K562 (cell line): ENCODE results near the gene ZNF213. TPM values are rescaled to one million over a fixed set of nuclear protein-coding genes. Genes with fewer than 3 reads are reported as not detected.

Source experiments
- BCL6 ChIP-seq: fragments of 250-450 bp; sonication (Bioruptor Pico); IDR thresholded peaks from 2 replicates; pipeline ENCODE4 v1.4.0; 2020
- L3MBTL2 ChIP-seq: fragments of 450-650 bp; IDR thresholded peaks from 2 replicates; pipeline ENCODE4 v1.6.1; 2016; ENCODE audit warnings: mild to moderate bottlenecking, moderate library complexity
- SMARCC2 ChIP-seq: fragments of 450-650 bp; IDR thresholded peaks from 2 replicates; pipeline ENCODE4 v1.6.1; 2017; ENCODE audit warnings: antibody characterized with exemption, moderate library complexity, mild to moderate bottlenecking, low read depth
- polyA plus RNA-seq, 8 experiments: library from polyadenylated mRNA; depleted of rRNA in 4 of 8; stranded (reverse) in 5 of 8; unstranded in 3 of 8; fragments of >200 nt; fragmentation: Nextera tagmentation in 2 of 8; fragmentation: Illumina TruSeq in 1 of 8; extraction: Ambion mirVana in 2 of 8; extraction: Trizol in 1 of 8; gene quantifications; 2 replicates each; pipeline versions ENCODE4 v1.2.1 to v1.2.3, GENCODE V29; 2011 to 2014; ENCODE audit warnings: inconsistent platforms in 1 of 8, missing spikeins in 1 of 8
- total RNA-seq, 7 experiments: library from RNA; depleted of rRNA in 6 of 7; stranded (reverse); fragments of >200 nt in 6 of 7; fragmentation: Illumina TruSeq in 2 of 7; extraction: Trizol in 2 of 7; gene quantifications; 2 replicates each; pipeline versions ENCODE4 v1.2.1 to v1.2.3, GENCODE V29; 2011 to 2021; ENCODE audit warnings: low replicate concordance in 1 of 7
- TF ChIP-seq, protein P1 (sequence below), 2 experiments: fragments of 450-650 bp in 1 of 2; sonication (generic) in 1 of 2; formaldehyde crosslinking in 1 of 2; IDR thresholded peaks; 2 replicates each; pipeline versions ENCODE4 v1.7.1 to v1.9.0; 2016 to 2022; ENCODE audit warnings: inconsistent platforms in 1 of 2, mild to moderate bottlenecking in 1 of 2, missing genetic modification reagents in 1 of 2
- TF ChIP-seq, protein P2 (sequence below), 3 experiments: IDR thresholded peaks in 2 of 3; conservative IDR thresholded peaks in 1 of 3; 2 replicates each; pipeline ENCODE4 v1.5.1; 2011 to 2012; ENCODE audit warnings: low read length in 3 of 3, mild to moderate bottlenecking in 3 of 3, control low read depth in 2 of 3, improper control_type of control experiment in 1 of 3, inconsistent platforms in 1 of 3, low read depth in 1 of 3, mixed read lengths in 1 of 3, moderate library complexity in 1 of 3; ENCODE audit not compliant: insufficient read depth in 2 of 3
- TF ChIP-seq, protein P3 (sequence below): fragments of 450-650 bp; IDR thresholded peaks from 2 replicates; pipeline ENCODE4 v1.6.1; 2016; ENCODE audit warnings: antibody characterized with exemption
- TF ChIP-seq, protein P4 (sequence below): fragments of 450-650 bp; conservative IDR thresholded peaks from 2 replicates; pipeline ENCODE4 v1.6.1; 2016; ENCODE audit warnings: missing genetic modification characterization, low read depth, mild to moderate bottlenecking, missing compliant biosample characterization, moderate library complexity
- TF ChIP-seq, protein P5 (sequence below): fragments of 450-650 bp; IDR thresholded peaks from 2 replicates; pipeline ENCODE4 v1.6.1; 2016; ENCODE audit warnings: borderline replicate concordance

The ZNF213 gene
- total and polyA plus RNA-seq, 9 of the 15 experiments (the other 6 are each of a cell fraction or from before 2014, with no cell fraction given), result 0.49 to 10.0 (median 1.8) TPM

DNA sequence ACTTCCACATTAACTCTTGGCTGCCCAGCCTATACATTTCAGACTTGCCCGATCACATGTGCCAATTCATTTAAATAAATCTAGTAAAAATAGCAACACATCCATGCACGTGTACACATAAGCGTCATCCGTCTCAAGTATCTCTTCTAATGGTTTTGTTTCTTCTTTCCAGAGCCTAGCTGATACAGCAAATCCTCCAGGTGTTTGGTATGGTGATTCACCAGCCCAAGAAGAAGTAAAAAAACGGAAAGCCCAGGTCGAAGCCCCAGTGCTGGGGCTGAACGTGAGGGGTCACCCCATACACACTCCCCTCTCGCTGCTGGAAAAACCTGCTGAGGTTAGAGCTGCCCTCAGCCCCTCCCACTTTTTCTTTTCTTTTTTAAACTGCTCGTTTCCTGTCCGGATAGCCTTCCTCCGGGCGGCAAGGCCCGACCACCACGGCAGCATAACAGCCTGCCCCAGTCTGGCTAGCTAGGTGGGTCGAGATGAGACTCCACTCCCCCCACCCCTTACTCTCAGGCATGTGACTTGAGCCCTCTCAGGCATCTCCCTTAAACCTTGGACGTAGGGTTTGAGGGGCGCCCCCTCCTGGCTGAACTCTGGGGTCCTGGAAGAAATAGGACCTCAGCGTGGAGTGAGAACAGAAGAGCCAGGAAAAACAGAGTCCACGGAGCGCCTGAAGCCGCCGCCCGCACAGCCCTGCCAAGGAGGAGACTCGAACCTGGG lies 39.2 kb downstream of the ZNF213 start (continued):
- TF ChIP-seq, protein P1, sequence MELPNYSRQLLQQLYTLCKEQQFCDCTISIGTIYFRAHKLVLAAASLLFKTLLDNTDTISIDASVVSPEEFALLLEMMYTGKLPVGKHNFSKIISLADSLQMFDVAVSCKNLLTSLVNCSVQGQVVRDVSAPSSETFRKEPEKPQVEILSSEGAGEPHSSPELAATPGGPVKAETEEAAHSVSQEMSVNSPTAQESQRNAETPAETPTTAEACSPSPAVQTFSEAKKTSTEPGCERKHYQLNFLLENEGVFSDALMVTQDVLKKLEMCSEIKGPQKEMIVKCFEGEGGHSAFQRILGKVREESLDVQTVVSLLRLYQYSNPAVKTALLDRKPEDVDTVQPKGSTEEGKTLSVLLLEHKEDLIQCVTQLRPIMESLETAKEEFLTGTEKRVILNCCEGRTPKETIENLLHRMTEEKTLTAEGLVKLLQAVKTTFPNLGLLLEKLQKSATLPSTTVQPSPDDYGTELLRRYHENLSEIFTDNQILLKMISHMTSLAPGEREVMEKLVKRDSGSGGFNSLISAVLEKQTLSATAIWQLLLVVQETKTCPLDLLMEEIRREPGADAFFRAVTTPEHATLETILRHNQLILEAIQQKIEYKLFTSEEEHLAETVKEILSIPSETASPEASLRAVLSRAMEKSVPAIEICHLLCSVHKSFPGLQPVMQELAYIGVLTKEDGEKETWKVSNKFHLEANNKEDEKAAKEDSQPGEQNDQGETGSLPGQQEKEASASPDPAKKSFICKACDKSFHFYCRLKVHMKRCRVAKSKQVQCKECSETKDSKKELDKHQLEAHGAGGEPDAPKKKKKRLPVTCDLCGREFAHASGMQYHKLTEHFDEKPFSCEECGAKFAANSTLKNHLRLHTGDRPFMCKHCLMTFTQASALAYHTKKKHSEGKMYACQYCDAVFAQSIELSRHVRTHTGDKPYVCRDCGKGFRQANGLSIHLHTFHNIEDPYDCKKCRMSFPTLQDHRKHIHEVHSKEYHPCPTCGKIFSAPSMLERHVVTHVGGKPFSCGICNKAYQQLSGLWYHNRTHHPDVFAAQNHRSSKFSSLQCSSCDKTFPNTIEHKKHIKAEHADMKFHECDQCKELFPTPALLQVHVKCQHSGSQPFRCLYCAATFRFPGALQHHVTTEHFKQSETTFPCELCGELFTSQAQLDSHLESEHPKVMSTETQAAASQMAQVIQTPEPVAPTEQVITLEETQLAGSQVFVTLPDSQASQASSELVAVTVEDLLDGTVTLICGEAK (IDR thresholded peaks at IDR 0.05), result no peak
- TF ChIP-seq, protein P1 (CRISPR knock-in tag; IDR thresholded peaks at IDR 0.05), result 0 out of 2 replicates have a peak, but pooled peaks have one; percentile 23
- TF ChIP-seq, protein P2, sequence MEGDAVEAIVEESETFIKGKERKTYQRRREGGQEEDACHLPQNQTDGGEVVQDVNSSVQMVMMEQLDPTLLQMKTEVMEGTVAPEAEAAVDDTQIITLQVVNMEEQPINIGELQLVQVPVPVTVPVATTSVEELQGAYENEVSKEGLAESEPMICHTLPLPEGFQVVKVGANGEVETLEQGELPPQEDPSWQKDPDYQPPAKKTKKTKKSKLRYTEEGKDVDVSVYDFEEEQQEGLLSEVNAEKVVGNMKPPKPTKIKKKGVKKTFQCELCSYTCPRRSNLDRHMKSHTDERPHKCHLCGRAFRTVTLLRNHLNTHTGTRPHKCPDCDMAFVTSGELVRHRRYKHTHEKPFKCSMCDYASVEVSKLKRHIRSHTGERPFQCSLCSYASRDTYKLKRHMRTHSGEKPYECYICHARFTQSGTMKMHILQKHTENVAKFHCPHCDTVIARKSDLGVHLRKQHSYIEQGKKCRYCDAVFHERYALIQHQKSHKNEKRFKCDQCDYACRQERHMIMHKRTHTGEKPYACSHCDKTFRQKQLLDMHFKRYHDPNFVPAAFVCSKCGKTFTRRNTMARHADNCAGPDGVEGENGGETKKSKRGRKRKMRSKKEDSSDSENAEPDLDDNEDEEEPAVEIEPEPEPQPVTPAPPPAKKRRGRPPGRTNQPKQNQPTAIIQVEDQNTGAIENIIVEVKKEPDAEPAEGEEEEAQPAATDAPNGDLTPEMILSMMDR (IDR thresholded peaks at IDR 0.05 in 2 of 3, conservative IDR thresholded peaks at IDR 0.05 in 1 of 3; ENCODE audit: insufficient read depth in 2 of 3, low read depth in 1 of 3, low read length in 3 of 3), result peak; percentile 59 to 83 (median 61)
- TF ChIP-seq, protein P3, sequence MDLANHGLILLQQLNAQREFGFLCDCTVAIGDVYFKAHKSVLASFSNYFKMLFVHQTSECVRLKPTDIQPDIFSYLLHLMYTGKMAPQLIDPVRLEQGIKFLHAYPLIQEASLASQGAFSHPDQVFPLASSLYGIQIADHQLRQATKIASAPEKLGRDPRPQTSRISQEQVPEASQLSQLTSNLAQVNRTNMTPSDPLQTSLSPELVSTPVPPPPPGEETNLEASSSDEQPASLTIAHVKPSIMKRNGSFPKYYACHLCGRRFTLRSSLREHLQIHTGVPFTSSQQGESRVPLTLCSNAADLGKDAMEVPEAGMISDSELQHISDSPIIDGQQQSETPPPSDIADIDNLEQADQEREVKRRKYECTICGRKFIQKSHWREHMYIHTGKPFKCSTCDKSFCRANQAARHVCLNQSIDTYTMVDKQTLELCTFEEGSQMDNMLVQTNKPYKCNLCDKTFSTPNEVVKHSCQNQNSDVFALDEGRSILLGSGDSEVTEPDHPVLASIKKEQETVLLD, result 0 out of 2 replicates have a peak, but pooled peaks have one; percentile 20
- TF ChIP-seq, protein P4, sequence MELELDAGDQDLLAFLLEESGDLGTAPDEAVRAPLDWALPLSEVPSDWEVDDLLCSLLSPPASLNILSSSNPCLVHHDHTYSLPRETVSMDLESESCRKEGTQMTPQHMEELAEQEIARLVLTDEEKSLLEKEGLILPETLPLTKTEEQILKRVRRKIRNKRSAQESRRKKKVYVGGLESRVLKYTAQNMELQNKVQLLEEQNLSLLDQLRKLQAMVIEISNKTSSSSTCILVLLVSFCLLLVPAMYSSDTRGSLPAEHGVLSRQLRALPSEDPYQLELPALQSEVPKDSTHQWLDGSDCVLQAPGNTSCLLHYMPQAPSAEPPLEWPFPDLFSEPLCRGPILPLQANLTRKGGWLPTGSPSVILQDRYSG (tag), result no peak
- TF ChIP-seq L3MBTL2, result peak; percentile 81
- no peak for TF ChIP-seq SMARCC2
- TF ChIP-seq, protein P5, sequence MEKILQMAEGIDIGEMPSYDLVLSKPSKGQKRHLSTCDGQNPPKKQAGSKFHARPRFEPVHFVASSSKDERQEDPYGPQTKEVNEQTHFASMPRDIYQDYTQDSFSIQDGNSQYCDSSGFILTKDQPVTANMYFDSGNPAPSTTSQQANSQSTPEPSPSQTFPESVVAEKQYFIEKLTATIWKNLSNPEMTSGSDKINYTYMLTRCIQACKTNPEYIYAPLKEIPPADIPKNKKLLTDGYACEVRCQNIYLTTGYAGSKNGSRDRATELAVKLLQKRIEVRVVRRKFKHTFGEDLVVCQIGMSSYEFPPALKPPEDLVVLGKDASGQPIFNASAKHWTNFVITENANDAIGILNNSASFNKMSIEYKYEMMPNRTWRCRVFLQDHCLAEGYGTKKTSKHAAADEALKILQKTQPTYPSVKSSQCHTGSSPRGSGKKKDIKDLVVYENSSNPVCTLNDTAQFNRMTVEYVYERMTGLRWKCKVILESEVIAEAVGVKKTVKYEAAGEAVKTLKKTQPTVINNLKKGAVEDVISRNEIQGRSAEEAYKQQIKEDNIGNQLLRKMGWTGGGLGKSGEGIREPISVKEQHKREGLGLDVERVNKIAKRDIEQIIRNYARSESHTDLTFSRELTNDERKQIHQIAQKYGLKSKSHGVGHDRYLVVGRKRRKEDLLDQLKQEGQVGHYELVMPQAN, result peak; percentile 41; the same call in 1 of the 2 replicates
- TF ChIP-seq BCL6 (CRISPR knock-in tag), result no peak
